ENCODE measurements around the gene GPR32.
"Not testable (repeated sequence)": the region's sequence is repeated elsewhere in the genome, so short reads cannot be mapped to it uniquely, and the experiment has no call there.

- TF ChIP-seq, protein P1, sequence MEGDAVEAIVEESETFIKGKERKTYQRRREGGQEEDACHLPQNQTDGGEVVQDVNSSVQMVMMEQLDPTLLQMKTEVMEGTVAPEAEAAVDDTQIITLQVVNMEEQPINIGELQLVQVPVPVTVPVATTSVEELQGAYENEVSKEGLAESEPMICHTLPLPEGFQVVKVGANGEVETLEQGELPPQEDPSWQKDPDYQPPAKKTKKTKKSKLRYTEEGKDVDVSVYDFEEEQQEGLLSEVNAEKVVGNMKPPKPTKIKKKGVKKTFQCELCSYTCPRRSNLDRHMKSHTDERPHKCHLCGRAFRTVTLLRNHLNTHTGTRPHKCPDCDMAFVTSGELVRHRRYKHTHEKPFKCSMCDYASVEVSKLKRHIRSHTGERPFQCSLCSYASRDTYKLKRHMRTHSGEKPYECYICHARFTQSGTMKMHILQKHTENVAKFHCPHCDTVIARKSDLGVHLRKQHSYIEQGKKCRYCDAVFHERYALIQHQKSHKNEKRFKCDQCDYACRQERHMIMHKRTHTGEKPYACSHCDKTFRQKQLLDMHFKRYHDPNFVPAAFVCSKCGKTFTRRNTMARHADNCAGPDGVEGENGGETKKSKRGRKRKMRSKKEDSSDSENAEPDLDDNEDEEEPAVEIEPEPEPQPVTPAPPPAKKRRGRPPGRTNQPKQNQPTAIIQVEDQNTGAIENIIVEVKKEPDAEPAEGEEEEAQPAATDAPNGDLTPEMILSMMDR (IDR thresholded peaks at IDR 0.05): not testable (repeated sequence)
- TF ChIP-seq POLR2AphosphoS5, POLR2A, EP300 (IDR thresholded peaks at IDR 0.05): not testable (repeated sequence)
These were observed 41.5 kb downstream of the GPR32 start for GRCh38 chr19:50811622-50812238.
